ENCODE data around the gene TMSB4X.
"Not testable (repeated sequence)": the region's sequence is repeated elsewhere in the genome, so short reads cannot be mapped to it uniquely, and the experiment has no call there.

Gene TMSB4X

GRCh38 chrX:12997906-12998687 is 23.2 kb downstream of the TMSB4X start:
- no peak for DNase-seq

- no peak for DNase-seq
Observed at GRCh38 chrX:12999422-12999821, 24.5 kb downstream of the TMSB4X start.

GRCh38 chrX:13000301-13000811 is 25.4 kb downstream of the TMSB4X start:
- no peak for DNase-seq

- DNase-seq = no peak
Observed at GRCh38 chrX:13001097-13001496, 26.2 kb downstream of the TMSB4X start.

GRCh38 chrX:13001961-13002671 is 27.2 kb downstream of the TMSB4X start:
- DNase-seq = no peak

GRCh38 chrX:13005661-13006473 is 31.0 kb downstream of the TMSB4X start:
- DNase-seq = no peak

GRCh38 chrX:13007519-13008188 is 32.7 kb downstream of the TMSB4X start:
- DNase-seq = no peak

- no peak for DNase-seq
Observed at GRCh38 chrX:13008189-13008533, 33.3 kb downstream of the TMSB4X start.

- no peak for DNase-seq
Observed at GRCh38 chrX:13008851-13009250, 33.9 kb downstream of the TMSB4X start.

- DNase-seq = no peak
Observed at GRCh38 chrX:13009273-13009672, 34.4 kb downstream of the TMSB4X start.

GRCh38 chrX:13009844-13010243 is 34.9 kb downstream of the TMSB4X start:
- DNase-seq = no peak

- DNase-seq = no peak
Observed at GRCh38 chrX:13010546-13010945, 35.6 kb downstream of the TMSB4X start.

- DNase-seq = no peak
Observed at GRCh38 chrX:13013363-13014110, 38.6 kb downstream of the TMSB4X start.

GRCh38 chrX:13014111-13015096 is 39.5 kb downstream of the TMSB4X start:
- DNase-seq = no peak

GRCh38 chrX:13015536-13016236 is 40.8 kb downstream of the TMSB4X start:
- DNase-seq = no peak

GRCh38 chrX:13016731-13017130 is 41.8 kb downstream of the TMSB4X start:
- not testable (repeated sequence) for DNase-seq

GRCh38 chrX:13022926-13023325 is 48.0 kb downstream of the TMSB4X start:
- no peak for DNase-seq

GRCh38 chrX:13023567-13023966 is 48.7 kb downstream of the TMSB4X start:
- no peak for DNase-seq

GRCh38 chrX:13023979-13024378 is 49.1 kb downstream of the TMSB4X start:
- DNase-seq = no peak

GRCh38 chrX:13024986-13025385 is 50.1 kb downstream of the TMSB4X start:
- DNase-seq = no peak
